Fibroblast of lung (primary cell): ENCODE results near the gene TMC2. TPM values are rescaled to one million over a fixed set of nuclear protein-coding genes. Genes with fewer than 3 reads are reported as not detected.

ENCODE experiments used
- DNase-seq, 2 donors: peaks; one replicate each; pipeline versions ENCODE4 v3.0.0 to v3.0.0-alpha.2; 2010; ENCODE audit warnings: low read depth in 2 of 2
- H2AFZ ChIP-seq: 2 replicates; pipeline ENCODE4 v1.5.1; 2012; ENCODE audit warnings: low read length, control low read depth, inconsistent platforms
- H3K27ac ChIP-seq: 2 replicates; pipeline ENCODE4 v1.5.1; 2011; ENCODE audit warnings: low read length, control low read depth; ENCODE audit not compliant: insufficient read depth
- H3K27me3 ChIP-seq: 2 replicates; pipeline ENCODE4 v1.5.1; 2011; ENCODE audit warnings: mild to moderate bottlenecking, low read length; ENCODE audit not compliant: control insufficient read depth, insufficient read depth
- H3K36me3 ChIP-seq: 2 replicates; pipeline ENCODE4 v1.5.1; 2011; ENCODE audit warnings: low read length; ENCODE audit not compliant: control insufficient read depth, insufficient read depth
- H3K4me1 ChIP-seq: 2 replicates; pipeline ENCODE4 v1.5.1; 2011; ENCODE audit warnings: low read length; ENCODE audit not compliant: control insufficient read depth, insufficient read depth; ENCODE audit errors: extremely low read depth
- H3K4me2 ChIP-seq: 2 replicates; pipeline ENCODE4 v1.5.1; 2011; ENCODE audit warnings: low read length, control low read depth; ENCODE audit not compliant: insufficient read depth; ENCODE audit errors: extremely low read depth
- H3K4me3 ChIP-seq, 4 experiments: fragments of 200-600 bp in 1 of 4; sonication (generic) in 1 of 4; replicated peaks in 1 of 4; 2 replicates each; pipeline ENCODE4 v1.5.1; 2011 to 2016; ENCODE audit warnings: low read length in 4 of 4, low read depth in 3 of 4, mild to moderate bottlenecking in 3 of 4, control low read depth in 2 of 4, inconsistent platforms in 1 of 4, mixed read lengths in 1 of 4; ENCODE audit not compliant: insufficient read depth in 1 of 4; ENCODE audit errors: control extremely low read depth in 1 of 4
- H3K79me2 ChIP-seq: 2 replicates; pipeline ENCODE4 v1.5.1; 2012; ENCODE audit warnings: mild to moderate bottlenecking, low read length, inconsistent platforms; ENCODE audit not compliant: control insufficient read depth, insufficient read depth
- H3K9ac ChIP-seq: 2 replicates; pipeline ENCODE4 v1.5.1; 2011; ENCODE audit warnings: mild to moderate bottlenecking, low read length, control low read depth; ENCODE audit not compliant: insufficient read depth
- H3K9me3 ChIP-seq: 2 replicates; pipeline ENCODE4 v1.5.1; 2012; ENCODE audit warnings: low read depth, low read length; ENCODE audit not compliant: control insufficient read depth, insufficient read depth
- H4K20me1 ChIP-seq: 2 replicates; pipeline ENCODE4 v1.5.1; 2011; ENCODE audit warnings: low read length; ENCODE audit not compliant: control insufficient read depth, insufficient read depth; ENCODE audit errors: extremely low read depth
- EZH2 ChIP-seq: IDR thresholded peaks from 2 replicates; pipeline ENCODE4 v1.5.1; 2012; ENCODE audit warnings: low read length, control low read depth, mild to moderate bottlenecking; ENCODE audit errors: missing control alignments
- polyA plus RNA-seq, 2 donors: library from polyadenylated mRNA; depleted of rRNA in 1 of 2; stranded (reverse) in 1 of 2; unstranded in 1 of 2; fragments of >200 nt; gene quantifications; 2 replicates each; pipeline ENCODE4 v1.2.1, GENCODE V29; 2011 to 2012; ENCODE audit warnings: missing spikeins in 1 of 2
- total RNA-seq: library from RNA; depleted of rRNA; stranded (reverse); fragments of >200 nt; gene quantifications from 2 replicates; pipeline ENCODE4 v1.2.1, GENCODE V29; 2014
- TF ChIP-seq, protein P1 (sequence below), 2 donors: IDR thresholded peaks in 1 of 2; conservative IDR thresholded peaks in 1 of 2; 1 replicate in 1 of 2; 2 replicates in 1 of 2; pipeline ENCODE4 v1.5.1; 2011 to 2012; ENCODE audit warnings: low read length in 2 of 2, control low read depth in 1 of 2, inconsistent platforms in 1 of 2, low read depth in 1 of 2, mild to moderate bottlenecking in 1 of 2

The TMC2 gene
- total and polyA plus RNA-seq, 2 donors (not counting 1 experiment from before 2014, with no cell fraction given): under 0.01 TPM; not detected in 1

DNA sequence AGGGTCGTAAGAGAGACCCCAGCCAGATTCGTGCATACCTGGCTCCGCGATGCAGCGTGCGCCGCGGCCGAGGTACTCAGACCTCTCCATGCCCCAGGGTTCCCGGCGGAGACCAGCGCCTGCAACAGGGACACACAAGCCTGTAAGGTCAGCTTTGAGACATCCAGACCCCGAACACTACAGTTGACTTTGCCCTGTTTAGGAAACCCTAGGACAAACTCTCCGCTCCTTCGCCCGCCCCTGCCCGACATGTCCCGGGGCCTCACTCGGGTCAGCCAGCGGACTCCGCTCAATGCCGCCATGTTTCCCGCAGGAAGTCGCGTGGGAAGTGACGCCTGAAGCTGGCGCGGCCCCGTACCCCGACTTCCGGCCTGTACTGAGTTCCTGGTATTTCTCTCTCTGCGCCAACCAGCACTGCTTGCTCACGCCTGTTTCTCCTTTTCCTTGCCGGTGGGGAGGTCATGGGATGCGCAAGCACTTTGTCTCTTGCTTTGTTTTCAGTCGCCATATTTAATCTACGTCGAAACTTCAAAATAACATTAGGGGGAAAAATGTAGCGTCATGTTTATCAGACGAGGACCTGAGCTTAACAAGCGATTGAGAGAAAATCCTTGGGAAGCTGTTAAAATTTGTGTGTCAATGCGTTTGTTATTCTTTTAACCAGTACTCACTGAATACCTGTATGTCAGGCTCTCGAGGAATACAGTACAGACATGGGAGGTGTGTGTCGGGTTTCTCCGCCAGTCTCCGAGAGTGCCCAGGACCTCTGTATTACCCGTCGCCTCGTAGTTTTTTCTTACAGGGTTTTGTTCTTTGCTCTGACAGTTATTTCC lies 127.7 kb downstream of the TMC2 start, which contains the start of gene IDH3B:
IDH3B (minus strand) TSS at position 330 of the 833 bp plus-strand sequence; CDS start at position 302, 28 bp downstream.
- H3K79me2 ChIP-seq: peaks cover 10% of the 10 kb centered on the region
- peaks cover 7% of the 10 kb centered on the region for H3K36me3 ChIP-seq
- H3K4me1 ChIP-seq: no peaks in the 10 kb centered on the region
- DNase-seq: peak; percentile 93
- no peaks in the 10 kb centered on the region for H3K9me3 ChIP-seq
- peak within 1 kb of the TSS; percentile 71 to 98 (median 86) for H3K4me3 ChIP-seq
- H3K4me2 ChIP-seq: peak within 1 kb of the TSS; percentile 97
- peak within 1 kb of the TSS; percentile 84 for H2AFZ ChIP-seq
- no peak for TF ChIP-seq EZH2
- TF ChIP-seq, protein P1, sequence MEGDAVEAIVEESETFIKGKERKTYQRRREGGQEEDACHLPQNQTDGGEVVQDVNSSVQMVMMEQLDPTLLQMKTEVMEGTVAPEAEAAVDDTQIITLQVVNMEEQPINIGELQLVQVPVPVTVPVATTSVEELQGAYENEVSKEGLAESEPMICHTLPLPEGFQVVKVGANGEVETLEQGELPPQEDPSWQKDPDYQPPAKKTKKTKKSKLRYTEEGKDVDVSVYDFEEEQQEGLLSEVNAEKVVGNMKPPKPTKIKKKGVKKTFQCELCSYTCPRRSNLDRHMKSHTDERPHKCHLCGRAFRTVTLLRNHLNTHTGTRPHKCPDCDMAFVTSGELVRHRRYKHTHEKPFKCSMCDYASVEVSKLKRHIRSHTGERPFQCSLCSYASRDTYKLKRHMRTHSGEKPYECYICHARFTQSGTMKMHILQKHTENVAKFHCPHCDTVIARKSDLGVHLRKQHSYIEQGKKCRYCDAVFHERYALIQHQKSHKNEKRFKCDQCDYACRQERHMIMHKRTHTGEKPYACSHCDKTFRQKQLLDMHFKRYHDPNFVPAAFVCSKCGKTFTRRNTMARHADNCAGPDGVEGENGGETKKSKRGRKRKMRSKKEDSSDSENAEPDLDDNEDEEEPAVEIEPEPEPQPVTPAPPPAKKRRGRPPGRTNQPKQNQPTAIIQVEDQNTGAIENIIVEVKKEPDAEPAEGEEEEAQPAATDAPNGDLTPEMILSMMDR (conservative IDR thresholded peaks at IDR 0.05 in 1 of 2, IDR thresholded peaks at IDR 0.05 in 1 of 2; ENCODE audit: low read depth in 1 of 2, low read length in 2 of 2): no peak
- H3K9ac ChIP-seq: peak within 1 kb of the TSS; percentile 89
- no peaks in the 10 kb centered on the region for H4K20me1 ChIP-seq
- H3K27me3 ChIP-seq: peaks cover 4% of the 10 kb centered on the region
- peak within 1 kb of the TSS; percentile 93 for H3K27ac ChIP-seq

DNA sequence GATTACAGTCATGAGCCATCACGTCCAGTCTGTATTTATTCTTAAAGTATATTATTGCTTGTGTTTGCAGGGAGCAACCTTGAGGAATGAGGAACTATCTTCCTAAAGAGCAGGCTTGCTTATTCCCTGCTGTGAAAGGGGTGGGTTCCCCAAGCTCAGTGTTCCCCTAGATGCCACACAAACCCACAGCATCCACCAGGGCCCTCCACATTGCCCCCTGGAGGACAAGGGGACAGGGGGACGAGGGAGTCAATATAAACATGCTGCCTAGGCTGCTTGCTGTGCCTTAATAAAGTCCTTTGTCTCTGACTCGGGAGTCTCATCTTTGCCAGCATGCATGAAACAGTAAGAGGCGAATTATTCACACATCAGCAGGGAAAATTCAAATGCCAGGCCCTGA lies 135.6 kb downstream of the TMC2 start:
- H3K9ac ChIP-seq: no peak overlapping the region

DNA sequence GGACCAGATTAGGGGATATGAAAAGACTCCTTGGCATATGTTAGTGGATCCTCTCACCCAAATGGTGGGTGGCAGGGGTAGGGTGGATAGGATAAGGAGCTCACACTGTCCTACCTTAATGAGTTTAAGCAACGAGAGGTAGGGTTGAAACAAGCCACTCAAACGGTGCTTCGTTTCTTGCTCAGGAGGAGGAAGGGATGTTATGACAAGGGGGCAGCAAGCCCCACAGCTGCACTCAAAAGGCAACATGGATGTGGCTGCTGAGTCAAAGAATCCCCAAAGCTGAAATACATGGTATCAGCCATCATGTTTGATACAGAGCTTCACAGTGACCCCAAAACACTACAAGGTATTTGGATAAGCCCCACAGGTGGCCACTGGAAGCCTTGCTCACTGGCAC lies 136.1 kb downstream of the TMC2 start:
- H3K4me3 ChIP-seq: no peak overlapping the region
- no peak overlapping the region for H3K4me2 ChIP-seq
- H3K4me1 ChIP-seq: no peaks in the 10 kb centered on the region
- DNase-seq: no peak
- no peaks in the 10 kb centered on the region for H3K36me3 ChIP-seq
- no peaks in the 10 kb centered on the region for H3K27me3 ChIP-seq
- H3K9ac ChIP-seq: no peak overlapping the region
- H2AFZ ChIP-seq: no peak overlapping the region
- no peak overlapping the region for H3K27ac ChIP-seq
- no peaks in the 10 kb centered on the region for H3K9me3 ChIP-seq
- no peaks in the 10 kb centered on the region for H4K20me1 ChIP-seq
- H3K79me2 ChIP-seq: no peaks in the 10 kb centered on the region
- TF ChIP-seq, protein P1 (conservative IDR thresholded peaks at IDR 0.05 in 1 of 2, IDR thresholded peaks at IDR 0.05 in 1 of 2; ENCODE audit: low read depth in 1 of 2, low read length in 2 of 2): no peak
- no peak for TF ChIP-seq EZH2

More for the DNA sequence above, 135.6 kb downstream of the TMC2 start:
- H4K20me1 ChIP-seq: no peaks in the 10 kb centered on the region
- DNase-seq: no peak
- H3K4me3 ChIP-seq: no peak overlapping the region
- H3K79me2 ChIP-seq: no peaks in the 10 kb centered on the region
- no peak overlapping the region for H2AFZ ChIP-seq
- H3K27ac ChIP-seq: no peak overlapping the region
- no peaks in the 10 kb centered on the region for H3K36me3 ChIP-seq
- no peaks in the 10 kb centered on the region for H3K4me1 ChIP-seq
- H3K9me3 ChIP-seq: no peaks in the 10 kb centered on the region
- H3K4me2 ChIP-seq: no peak overlapping the region
- TF ChIP-seq, protein P1 (conservative IDR thresholded peaks at IDR 0.05 in 1 of 2, IDR thresholded peaks at IDR 0.05 in 1 of 2; ENCODE audit: low read depth in 1 of 2, low read length in 2 of 2): peak in 1 of 2 donors; percentile 4
- no peak for TF ChIP-seq EZH2
- no peaks in the 10 kb centered on the region for H3K27me3 ChIP-seq
